Measurements from ENCODE around the gene DNMT1.

DNMT1 gene

GRCh38 chr19:10227026-10227971 is 32.5 kb upstream of the DNMT1 start:
- TF ChIP-seq CTCF (IDR thresholded peaks at IDR 0.05; ENCODE audit: extremely low read depth, insufficient read depth, missing control alignments): no peak
- in situ Hi-C loops (cut with MboI; ENCODE audit: low pct_unique_long_range_greater_than_20kb, low sequenced_read_pairs, unreplicated experiment): no loop called here
- DNase-seq (ENCODE audit: low spot score): no peak

- in situ Hi-C loops (cut with MboI; ENCODE audit: low pct_unique_long_range_greater_than_20kb, low sequenced_read_pairs, unreplicated experiment): no loop called here
- DNase-seq (ENCODE audit: low spot score): no peak
- TF ChIP-seq CTCF (IDR thresholded peaks at IDR 0.05; ENCODE audit: extremely low read depth, insufficient read depth, missing control alignments): no peak
Observed at GRCh38 chr19:10226376-10227025, 31.7 kb upstream of the DNMT1 start.

GRCh38 chr19:10226021-10226375 is 31.2 kb upstream of the DNMT1 start:
- in situ Hi-C loops (cut with MboI; ENCODE audit: low pct_unique_long_range_greater_than_20kb, low sequenced_read_pairs, unreplicated experiment): no loop called here
- peak; percentile 3 for DNase-seq (ENCODE audit: low spot score)
- no peak for TF ChIP-seq CTCF (IDR thresholded peaks at IDR 0.05; ENCODE audit: extremely low read depth, insufficient read depth, missing control alignments)

- peak; percentile 1 for DNase-seq (ENCODE audit: low spot score)
- TF ChIP-seq CTCF (IDR thresholded peaks at IDR 0.05; ENCODE audit: extremely low read depth, insufficient read depth, missing control alignments): no peak
- in situ Hi-C loops (cut with MboI; ENCODE audit: low pct_unique_long_range_greater_than_20kb, low sequenced_read_pairs, unreplicated experiment): no loop called here
Observed at GRCh38 chr19:10224337-10224736, 29.6 kb upstream of the DNMT1 start.

- TF ChIP-seq CTCF (IDR thresholded peaks at IDR 0.05; ENCODE audit: extremely low read depth, insufficient read depth, missing control alignments): no peak
- peak; percentile 3 for DNase-seq (ENCODE audit: low spot score)
- in situ Hi-C loops (cut with MboI; ENCODE audit: low pct_unique_long_range_greater_than_20kb, low sequenced_read_pairs, unreplicated experiment): no loop called here
Observed at GRCh38 chr19:10223488-10224213, 28.9 kb upstream of the DNMT1 start.

- no peak for TF ChIP-seq CTCF (IDR thresholded peaks at IDR 0.05; ENCODE audit: extremely low read depth, insufficient read depth, missing control alignments)
- DNase-seq (ENCODE audit: low spot score): peak; percentile 3
- in situ Hi-C loops (cut with MboI; ENCODE audit: low pct_unique_long_range_greater_than_20kb, low sequenced_read_pairs, unreplicated experiment): no loop called here
Observed at GRCh38 chr19:10222201-10222890, 27.6 kb upstream of the DNMT1 start.

Data from GM13977 (cell line).